GM12801 (cell line): ENCODE data around the gene CIAO3.

Experiments
- TF ChIP-seq, protein P1 (sequence below): IDR thresholded peaks from one replicate; pipeline ENCODE4 v1.5.1; 2011; ENCODE audit warnings: control low read depth; ENCODE audit not compliant: insufficient read length; ENCODE audit errors: extremely low read depth

CIAO3 gene

DNA sequence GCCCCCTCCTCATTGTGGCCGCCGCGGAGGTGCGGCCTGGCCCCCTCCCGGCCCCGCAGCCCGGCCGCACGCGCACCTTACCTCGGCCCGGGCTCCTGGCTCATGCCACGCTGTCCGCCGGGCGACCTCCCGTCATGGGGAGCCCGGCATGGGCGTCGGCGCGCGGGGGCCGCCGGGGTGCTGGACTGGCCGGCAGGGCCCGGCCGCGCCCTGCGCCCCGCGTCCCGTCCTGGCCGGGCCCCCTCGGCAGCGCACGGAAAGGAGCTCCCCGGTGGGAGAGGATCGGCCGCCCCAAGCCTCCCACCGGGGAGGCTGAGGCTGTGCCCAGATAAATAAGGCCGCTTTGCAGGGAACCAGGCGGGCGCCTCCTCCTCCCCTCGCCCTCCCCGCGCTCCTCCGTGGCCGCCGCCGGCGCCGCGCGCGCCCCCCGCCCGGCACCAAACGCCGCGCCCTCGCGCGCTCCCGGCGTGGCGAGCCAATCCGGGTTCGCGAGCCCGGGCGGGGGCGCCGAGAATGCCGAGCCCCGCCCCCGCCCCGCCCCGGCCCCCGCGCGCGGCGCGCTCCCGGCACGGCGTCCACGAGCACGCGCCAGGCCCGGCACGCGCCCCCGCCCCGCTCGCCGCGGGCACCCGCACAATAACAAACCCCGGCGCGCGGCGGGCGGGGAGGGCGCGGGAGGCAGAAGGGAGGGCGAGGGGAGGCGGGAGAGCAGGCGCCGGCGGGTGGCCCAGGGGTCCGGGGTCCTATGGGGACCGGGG, 35.2 kb downstream of the CIAO3 start, which contains the start of gene FBXL16:
FBXL16 (minus strand) TSS at position 371 of the 758 bp plus-strand sequence. CDS start 8,396 bp downstream, outside the sequence.
- TF ChIP-seq, protein P1, sequence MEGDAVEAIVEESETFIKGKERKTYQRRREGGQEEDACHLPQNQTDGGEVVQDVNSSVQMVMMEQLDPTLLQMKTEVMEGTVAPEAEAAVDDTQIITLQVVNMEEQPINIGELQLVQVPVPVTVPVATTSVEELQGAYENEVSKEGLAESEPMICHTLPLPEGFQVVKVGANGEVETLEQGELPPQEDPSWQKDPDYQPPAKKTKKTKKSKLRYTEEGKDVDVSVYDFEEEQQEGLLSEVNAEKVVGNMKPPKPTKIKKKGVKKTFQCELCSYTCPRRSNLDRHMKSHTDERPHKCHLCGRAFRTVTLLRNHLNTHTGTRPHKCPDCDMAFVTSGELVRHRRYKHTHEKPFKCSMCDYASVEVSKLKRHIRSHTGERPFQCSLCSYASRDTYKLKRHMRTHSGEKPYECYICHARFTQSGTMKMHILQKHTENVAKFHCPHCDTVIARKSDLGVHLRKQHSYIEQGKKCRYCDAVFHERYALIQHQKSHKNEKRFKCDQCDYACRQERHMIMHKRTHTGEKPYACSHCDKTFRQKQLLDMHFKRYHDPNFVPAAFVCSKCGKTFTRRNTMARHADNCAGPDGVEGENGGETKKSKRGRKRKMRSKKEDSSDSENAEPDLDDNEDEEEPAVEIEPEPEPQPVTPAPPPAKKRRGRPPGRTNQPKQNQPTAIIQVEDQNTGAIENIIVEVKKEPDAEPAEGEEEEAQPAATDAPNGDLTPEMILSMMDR = no peak

DNA sequence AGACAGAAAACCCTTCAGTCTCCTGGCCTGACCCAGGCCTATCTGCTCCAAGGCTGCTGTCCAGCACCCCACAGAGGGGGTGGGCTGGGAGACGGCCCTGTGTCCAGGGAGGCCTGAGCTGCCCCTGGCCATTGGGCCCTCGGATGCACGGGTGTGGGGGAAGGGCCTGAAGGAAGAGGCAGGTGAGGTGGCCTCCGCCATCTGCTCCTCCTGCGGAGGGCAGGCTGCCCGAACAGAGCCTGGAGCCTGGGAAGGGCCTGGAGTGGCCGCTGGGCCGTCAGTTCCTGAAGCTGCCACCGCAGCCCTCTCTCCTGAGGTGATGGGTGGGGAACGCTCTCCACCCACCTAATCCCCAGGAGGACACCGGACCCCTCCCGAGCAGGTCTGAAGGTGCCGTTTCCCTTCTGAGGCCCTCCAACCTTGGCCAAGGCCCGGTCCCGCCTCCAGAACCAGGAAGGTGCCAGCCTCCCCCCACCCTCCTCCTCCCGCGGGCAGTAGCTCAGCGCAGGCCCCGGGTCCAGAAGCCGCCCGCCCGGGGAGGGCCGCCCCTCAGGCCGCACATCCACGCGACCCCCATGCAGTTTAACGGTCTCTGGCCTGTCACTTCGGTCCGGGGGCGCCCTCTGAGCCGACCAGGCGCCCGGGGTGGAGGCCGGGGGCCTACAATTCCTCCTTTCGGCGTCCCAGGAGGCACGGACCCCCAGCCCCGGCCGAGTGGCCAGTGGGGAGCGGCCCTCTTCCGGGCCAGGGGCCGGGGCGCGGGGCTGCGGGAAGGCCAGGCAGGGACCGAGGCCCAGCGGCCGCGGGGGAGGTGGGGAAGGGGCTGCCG, 36.0 kb downstream of the CIAO3 start:
- TF ChIP-seq, protein P1 = no peak

DNA sequence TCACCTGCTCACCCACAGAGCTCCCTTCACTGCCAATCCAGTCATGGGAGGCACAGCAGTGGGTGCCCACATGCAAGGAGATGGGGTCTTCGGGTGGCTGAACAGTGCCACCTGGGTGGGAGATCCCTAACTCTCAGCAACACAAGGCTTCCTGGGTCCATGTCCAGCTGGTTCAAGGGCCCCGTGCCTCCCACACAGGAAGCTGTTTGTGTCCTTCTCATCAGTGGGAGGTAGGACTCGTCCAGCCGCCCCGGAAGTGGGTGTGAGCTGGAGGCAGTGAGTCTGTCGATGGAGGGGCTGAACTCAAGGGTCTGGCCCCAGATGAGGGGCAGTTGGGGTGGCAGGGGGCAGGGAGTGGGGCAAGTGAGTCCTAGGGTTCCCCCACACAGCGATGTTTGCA, 36.8 kb downstream of the CIAO3 start:
- TF ChIP-seq, protein P1 = no peak

DNA sequence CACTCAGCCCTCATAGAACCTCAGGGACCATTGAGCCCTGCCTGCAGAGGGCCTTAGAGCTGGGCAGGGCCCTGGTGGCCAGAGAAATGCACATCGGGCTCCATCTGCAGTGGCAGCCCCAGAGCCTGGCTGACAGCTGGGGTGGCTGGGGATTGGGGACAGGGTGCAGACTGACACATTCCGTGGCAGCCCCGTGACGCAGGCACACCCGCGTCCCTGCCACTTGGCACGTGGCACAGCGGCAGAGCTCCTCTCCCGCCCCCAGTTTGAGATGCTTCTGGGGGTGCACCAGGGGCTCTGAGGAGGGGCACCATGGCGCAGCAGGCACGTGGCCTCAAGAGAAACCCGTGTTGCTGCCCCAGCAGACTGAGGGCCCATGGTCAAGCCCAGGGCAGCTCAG, 37.4 kb downstream of the CIAO3 start:
- TF ChIP-seq, protein P1 = no peak

DNA sequence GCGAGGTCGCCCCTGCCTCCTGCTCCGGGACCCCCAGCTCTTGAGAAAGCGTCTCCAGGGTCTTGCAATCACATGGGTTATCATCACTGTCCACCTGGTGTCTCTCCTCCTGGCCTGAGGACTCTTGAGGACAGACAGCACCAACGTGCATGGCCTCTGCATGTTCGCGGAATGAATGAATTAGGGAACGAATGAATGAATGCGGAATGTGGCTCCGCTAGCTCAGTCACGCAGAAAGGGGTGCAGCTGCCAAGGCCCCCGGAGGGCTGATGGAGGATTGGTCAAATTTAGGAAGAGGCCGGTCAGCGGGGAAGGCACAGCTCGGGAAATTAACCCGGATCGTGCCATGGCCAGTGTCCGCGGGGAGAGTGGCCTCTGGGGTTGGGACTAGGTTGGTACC, 38.5 kb downstream of the CIAO3 start:
- TF ChIP-seq, protein P1 = no peak

DNA sequence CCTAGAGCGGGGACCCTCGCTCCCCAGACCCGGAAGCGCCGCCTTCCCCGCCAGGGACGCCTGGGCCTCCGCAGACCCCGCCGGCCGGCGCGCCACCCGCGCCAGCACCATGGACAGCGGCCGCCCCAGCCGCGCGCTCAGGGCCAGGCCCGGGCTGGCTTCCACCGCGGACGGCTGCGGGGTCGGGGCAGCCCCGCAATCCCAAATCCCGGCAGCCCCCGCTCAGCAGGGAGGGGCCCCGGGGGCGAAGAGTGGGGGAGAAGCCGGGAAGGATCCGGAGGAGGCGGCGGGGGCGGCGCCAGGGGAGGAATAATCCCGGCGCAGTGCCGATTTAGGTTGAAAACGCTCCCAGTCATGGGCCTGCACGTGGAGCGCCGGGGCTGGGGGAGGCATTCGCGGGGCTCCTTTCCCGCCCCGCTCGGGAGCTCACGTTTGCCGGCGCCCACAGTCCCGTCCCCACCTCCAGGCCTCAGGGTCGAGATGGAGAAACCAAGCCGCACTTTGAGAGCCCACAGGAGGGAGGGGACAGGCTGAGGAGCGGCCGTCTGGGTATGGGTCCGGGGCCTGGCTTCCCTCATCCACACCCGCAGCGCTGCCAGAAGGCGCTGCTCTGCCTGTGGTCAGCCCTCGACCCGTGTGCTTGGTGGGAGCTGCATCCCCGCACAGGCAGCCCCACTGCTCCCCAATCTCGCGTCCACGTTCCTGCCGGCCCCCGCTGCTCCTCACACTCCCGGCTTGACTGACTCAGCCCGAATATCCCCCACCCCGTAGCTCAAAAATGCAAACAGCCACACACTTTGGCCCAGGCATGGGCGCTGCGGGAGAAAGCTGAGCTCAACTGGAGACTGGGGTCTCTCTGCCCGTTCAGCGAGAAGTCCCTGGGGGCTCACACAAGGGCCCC, 39.9 kb downstream of the CIAO3 start:
- TF ChIP-seq, protein P1 = no peak
